ENCODE results near the gene INTS6L.
A peak's percentile ranks its signal among the peaks of the same experiment; 100 is the strongest.

The INTS6L gene

GRCh38 chrX:135522878-135523693, 2.6 kb downstream of the INTS6L start:
- peaks cover 17% of the 10 kb centered on the region for H3K4me1 ChIP-seq (ENCODE audit: control insufficient read depth, insufficient read depth, low read length)
- H3K27ac ChIP-seq (ENCODE audit: low read depth, low read length) = peak overlapping the region; percentile 87; the same call in 1 of the 2 replicates
- no peak overlapping the region for H3K9ac ChIP-seq (ENCODE audit: low read length)
- H3K27me3 ChIP-seq (ENCODE audit: control insufficient read depth, insufficient read depth, low read length) = no peaks in the 10 kb centered on the region
- H3K4me3 ChIP-seq (ENCODE audit: low read depth, low read length) = peak overlapping the region; percentile 95; the same call in 1 of the 2 replicates
- no peaks in the 10 kb centered on the region for H3K36me3 ChIP-seq (ENCODE audit: control insufficient read depth, insufficient read depth, low read length)
- H3K9me3 ChIP-seq (ENCODE audit: control insufficient read depth, insufficient read depth, low read depth, low read length) = no peaks in the 10 kb centered on the region

- Histone ChIP-seq H3K9ac (ENCODE audit: low read length) (no peak overlapping the region), H3K4me3 (ENCODE audit: low read depth, low read length) (no peak overlapping the region), H3K4me1 (ENCODE audit: control insufficient read depth, insufficient read depth, low read length) (peaks cover 19% of the 10 kb centered on the region), H3K27me3 (ENCODE audit: control insufficient read depth, insufficient read depth, low read length) (peaks cover 3% of the 10 kb centered on the region; the same call in 1 of the 2 replicates), H3K27ac (ENCODE audit: low read depth, low read length) (no peak overlapping the region), H3K36me3 (ENCODE audit: control insufficient read depth, insufficient read depth, low read length) (no peaks in the 10 kb centered on the region), H3K9me3 (ENCODE audit: control insufficient read depth, insufficient read depth, low read depth, low read length) (no peaks in the 10 kb centered on the region)
These were observed 7.8 kb downstream of the INTS6L start for GRCh38 chrX:135528254-135528653.

GRCh38 chrX:135528756-135529155, 8.3 kb downstream of the INTS6L start:
- no peak overlapping the region for H3K9ac ChIP-seq (ENCODE audit: low read length)
- H3K4me1 ChIP-seq (ENCODE audit: control insufficient read depth, insufficient read depth, low read length) = peaks cover 19% of the 10 kb centered on the region
- no peaks in the 10 kb centered on the region for H3K9me3 ChIP-seq (ENCODE audit: control insufficient read depth, insufficient read depth, low read depth, low read length)
- H3K27me3 ChIP-seq (ENCODE audit: control insufficient read depth, insufficient read depth, low read length) = peaks cover 3% of the 10 kb centered on the region; the same call in 1 of the 2 replicates
- no peak overlapping the region for H3K27ac ChIP-seq (ENCODE audit: low read depth, low read length)
- no peaks in the 10 kb centered on the region for H3K36me3 ChIP-seq (ENCODE audit: control insufficient read depth, insufficient read depth, low read length)
- no peak overlapping the region for H3K4me3 ChIP-seq (ENCODE audit: low read depth, low read length)

- Histone ChIP-seq H3K9me3 (ENCODE audit: control insufficient read depth, insufficient read depth, low read depth, low read length) (no peaks in the 10 kb centered on the region), H3K4me3 (ENCODE audit: low read depth, low read length) (no peak overlapping the region), H3K27ac (ENCODE audit: low read depth, low read length) (no peak overlapping the region), H3K36me3 (ENCODE audit: control insufficient read depth, insufficient read depth, low read length) (no peaks in the 10 kb centered on the region), H3K27me3 (ENCODE audit: control insufficient read depth, insufficient read depth, low read length) (peaks cover 3% of the 10 kb centered on the region; the same call in 1 of the 2 replicates), H3K4me1 (ENCODE audit: control insufficient read depth, insufficient read depth, low read length) (peaks cover 19% of the 10 kb centered on the region), H3K9ac (ENCODE audit: low read length) (no peak overlapping the region)
These were observed 9.6 kb downstream of the INTS6L start for GRCh38 chrX:135530097-135530496.

GRCh38 chrX:135531813-135532212, 11.4 kb downstream of the INTS6L start:
- Histone ChIP-seq H3K4me1 (ENCODE audit: control insufficient read depth, insufficient read depth, low read length) (peaks cover 22% of the 10 kb centered on the region), H3K4me3 (ENCODE audit: low read depth, low read length) (no peak overlapping the region), H3K27me3 (ENCODE audit: control insufficient read depth, insufficient read depth, low read length) (peaks cover 3% of the 10 kb centered on the region; the same call in 1 of the 2 replicates), H3K27ac (ENCODE audit: low read depth, low read length) (no peak overlapping the region), H3K9me3 (ENCODE audit: control insufficient read depth, insufficient read depth, low read depth, low read length) (no peaks in the 10 kb centered on the region), H3K9ac (ENCODE audit: low read length) (no peak overlapping the region), H3K36me3 (ENCODE audit: control insufficient read depth, insufficient read depth, low read length) (no peaks in the 10 kb centered on the region)

GRCh38 chrX:135535077-135535940, 14.8 kb downstream of the INTS6L start:
- H3K27ac ChIP-seq (ENCODE audit: low read depth, low read length) = no peak overlapping the region

GRCh38 chrX:135536877-135537276, 16.4 kb downstream of the INTS6L start:
- no peaks in the 10 kb centered on the region; the same call in 1 of the 2 replicates for H3K27me3 ChIP-seq (ENCODE audit: control insufficient read depth, insufficient read depth, low read length)
- no peaks in the 10 kb centered on the region for H3K9me3 ChIP-seq (ENCODE audit: control insufficient read depth, insufficient read depth, low read depth, low read length)

More at GRCh38 chrX:135535077-135535940, 14.8 kb downstream of the INTS6L start:
- Histone ChIP-seq H3K9me3 (ENCODE audit: control insufficient read depth, insufficient read depth, low read depth, low read length) (no peaks in the 10 kb centered on the region), H3K4me3 (ENCODE audit: low read depth, low read length) (no peak overlapping the region), H3K4me1 (ENCODE audit: control insufficient read depth, insufficient read depth, low read length) (peaks cover 14% of the 10 kb centered on the region; the same call in 1 of the 2 replicates), H3K36me3 (ENCODE audit: control insufficient read depth, insufficient read depth, low read length) (no peaks in the 10 kb centered on the region), H3K27me3 (ENCODE audit: control insufficient read depth, insufficient read depth, low read length) (peaks cover 3% of the 10 kb centered on the region; the same call in 1 of the 2 replicates), H3K9ac (ENCODE audit: low read length) (no peak overlapping the region)

GRCh38 chrX:135541351-135541750, 20.9 kb downstream of the INTS6L start:
- Histone ChIP-seq H3K4me3 (ENCODE audit: low read depth, low read length) (no peak overlapping the region), H3K4me1 (ENCODE audit: control insufficient read depth, insufficient read depth, low read length) (peaks cover 7% of the 10 kb centered on the region; the same call in 1 of the 2 replicates), H3K9ac (ENCODE audit: low read length) (no peak overlapping the region), H3K27ac (ENCODE audit: low read depth, low read length) (no peak overlapping the region), H3K9me3 (ENCODE audit: control insufficient read depth, insufficient read depth, low read depth, low read length) (no peaks in the 10 kb centered on the region), H3K36me3 (ENCODE audit: control insufficient read depth, insufficient read depth, low read length) (no peaks in the 10 kb centered on the region), H3K27me3 (ENCODE audit: control insufficient read depth, insufficient read depth, low read length) (no peaks in the 10 kb centered on the region; the same call in 1 of the 2 replicates)

More at GRCh38 chrX:135536877-135537276, 16.4 kb downstream of the INTS6L start:
- Histone ChIP-seq H3K4me1 (ENCODE audit: control insufficient read depth, insufficient read depth, low read length) (peaks cover 7% of the 10 kb centered on the region; the same call in 1 of the 2 replicates), H3K27ac (ENCODE audit: low read depth, low read length) (no peak overlapping the region), H3K36me3 (ENCODE audit: control insufficient read depth, insufficient read depth, low read length) (no peaks in the 10 kb centered on the region), H3K9ac (ENCODE audit: low read length) (no peak overlapping the region), H3K4me3 (ENCODE audit: low read depth, low read length) (no peak overlapping the region)

- Histone ChIP-seq H3K27me3 (ENCODE audit: control insufficient read depth, insufficient read depth, low read length) (no peaks in the 10 kb centered on the region; the same call in 1 of the 2 replicates), H3K4me3 (ENCODE audit: low read depth, low read length) (no peak overlapping the region), H3K9ac (ENCODE audit: low read length) (no peak overlapping the region), H3K9me3 (ENCODE audit: control insufficient read depth, insufficient read depth, low read depth, low read length) (no peaks in the 10 kb centered on the region), H3K4me1 (ENCODE audit: control insufficient read depth, insufficient read depth, low read length) (peaks cover 4% of the 10 kb centered on the region), H3K36me3 (ENCODE audit: control insufficient read depth, insufficient read depth, low read length) (no peaks in the 10 kb centered on the region), H3K27ac (ENCODE audit: low read depth, low read length) (no peak overlapping the region)
These were observed 22.7 kb downstream of the INTS6L start for GRCh38 chrX:135543172-135543571.

- H3K4me3 ChIP-seq (ENCODE audit: low read depth, low read length) = no peak overlapping the region
These were observed 23.5 kb downstream of the INTS6L start for GRCh38 chrX:135543924-135544323.

More at GRCh38 chrX:135543924-135544323, 23.5 kb downstream of the INTS6L start:
- Histone ChIP-seq H3K27ac (ENCODE audit: low read depth, low read length) (no peak overlapping the region), H3K4me1 (ENCODE audit: control insufficient read depth, insufficient read depth, low read length) (peaks cover 4% of the 10 kb centered on the region), H3K9ac (ENCODE audit: low read length) (no peak overlapping the region), H3K9me3 (ENCODE audit: control insufficient read depth, insufficient read depth, low read depth, low read length) (no peaks in the 10 kb centered on the region), H3K27me3 (ENCODE audit: control insufficient read depth, insufficient read depth, low read length) (no peaks in the 10 kb centered on the region; the same call in 1 of the 2 replicates), H3K36me3 (ENCODE audit: control insufficient read depth, insufficient read depth, low read length) (no peaks in the 10 kb centered on the region)

Measured in HUES6 (cell line).